HL-60/S4 treated with retinoic acid at 250 ng/mL for 4 days and 3 days (cell line): Measurements from ENCODE around the gene SLC2A14.
"Not testable (repeated sequence)": the region's sequence is repeated elsewhere in the genome, so short reads cannot be mapped to it uniquely, and the experiment has no call there.

ENCODE experiments used
- in situ Hi-C: fragments of 300-500 bp; cut with MboI; formaldehyde crosslinking; loops from 2 replicates; pipeline ENCODE4 v1.7.0; 2022; ENCODE audit warnings: low sequenced_read_pairs

The SLC2A14 gene

GRCh38 chr12:7870335-7870734, 2.4 kb downstream of the SLC2A14 start:
- in situ Hi-C loops, result no loop called here

GRCh38 chr12:7869137-7869536, 3.6 kb downstream of the SLC2A14 start:
- in situ Hi-C loops, result no loop called here

GRCh38 chr12:7868391-7868790, 4.3 kb downstream of the SLC2A14 start:
- in situ Hi-C loops, result no loop called here

- in situ Hi-C loops, result no loop called here
These were observed 8.0 kb downstream of the SLC2A14 start for GRCh38 chr12:7864601-7865150.

- in situ Hi-C loops, result not testable (repeated sequence)
These were observed 9.8 kb downstream of the SLC2A14 start for GRCh38 chr12:7862814-7863348.

- in situ Hi-C loops, result not testable (repeated sequence)
These were observed 10.4 kb downstream of the SLC2A14 start for GRCh38 chr12:7862301-7862700.

- in situ Hi-C loops, result loop anchor here (10.0 kb wide), 1 partner anchor 135 kb away; no protein-coding TSS in a partner anchor
These were observed 13.2 kb downstream of the SLC2A14 start for GRCh38 chr12:7859552-7859951.

- in situ Hi-C loops, result loop anchor here (10.0 kb wide), 1 partner anchor 137 kb away; no protein-coding TSS in a partner anchor
These were observed 14.7 kb downstream of the SLC2A14 start for GRCh38 chr12:7857971-7858370.

- in situ Hi-C loops, result loop anchor here (10.0 kb wide), 1 partner anchor 138 kb away; no protein-coding TSS in a partner anchor
These were observed 16.2 kb downstream of the SLC2A14 start for GRCh38 chr12:7856516-7856915.

GRCh38 chr12:7853557-7853956, 19.2 kb downstream of the SLC2A14 start:
- in situ Hi-C loops, result loop anchor here (10.0 kb wide), 1 partner anchor 141 kb away; no protein-coding TSS in a partner anchor

GRCh38 chr12:7851622-7852081, 21.1 kb downstream of the SLC2A14 start:
- in situ Hi-C loops, result loop anchor here (10.0 kb wide), 1 partner anchor 143 kb away; no protein-coding TSS in a partner anchor

- in situ Hi-C loops, result loop anchor here (10.0 kb wide), 1 partner anchor 145 kb away; no protein-coding TSS in a partner anchor
These were observed 22.6 kb downstream of the SLC2A14 start for GRCh38 chr12:7850099-7850498.

- in situ Hi-C loops, result not testable (repeated sequence)
These were observed 24.7 kb downstream of the SLC2A14 start for GRCh38 chr12:7848098-7848422.

GRCh38 chr12:7847226-7848097, 25.3 kb downstream of the SLC2A14 start:
- in situ Hi-C loops, result not testable (repeated sequence)

GRCh38 chr12:7844116-7844515, 28.6 kb downstream of the SLC2A14 start:
- in situ Hi-C loops, result no loop called here

- in situ Hi-C loops, result not testable (repeated sequence)
These were observed 29.1 kb downstream of the SLC2A14 start for GRCh38 chr12:7843583-7843982.

GRCh38 chr12:7843149-7843548, 29.6 kb downstream of the SLC2A14 start:
- in situ Hi-C loops, result not testable (repeated sequence)

GRCh38 chr12:7842444-7842843, 30.3 kb downstream of the SLC2A14 start:
- in situ Hi-C loops, result not testable (repeated sequence)

GRCh38 chr12:7839848-7840247, 32.9 kb downstream of the SLC2A14 start:
- in situ Hi-C loops, result not testable (repeated sequence)

- in situ Hi-C loops, result not testable (repeated sequence)
These were observed 33.5 kb downstream of the SLC2A14 start for GRCh38 chr12:7839226-7839625.

- in situ Hi-C loops, result no loop called here
These were observed 35.3 kb downstream of the SLC2A14 start for GRCh38 chr12:7837366-7837765.

GRCh38 chr12:7835766-7836165, 36.9 kb downstream of the SLC2A14 start:
- in situ Hi-C loops, result no loop called here
